HepG2 (cell line): ENCODE results near the gene TM4SF18. TPM values are rescaled to one million over a fixed set of nuclear protein-coding genes. Genes with fewer than 3 reads are reported as not detected.
A peak's percentile ranks its signal among the peaks of the same experiment; 100 is the strongest.

ENCODE experiments used
- ATAC-seq: fragments of 200-7000 bp; cut with Tn5 transposase; 3 replicates; pipeline ENCODE4 v1.9.1; 2020; ENCODE audit warnings: mild to moderate bottlenecking, moderate library complexity
- BruUV-seq: library from RNA; stranded (reverse); fragments of 400-500 nt; replicated peaks from 2 replicates; lab custom pipeline; 2021; lab: Mats Ljungman, UMichigan
- CTCF ChIA-PET: fragments of 300-600 bp; formaldehyde crosslinking; extraction: SDS; loops from one replicate; lab custom pipeline; 2021; ENCODE audit warnings: low total read pairs, inconsistent platforms, low intra/inter-chr PET ratio; lab: Yijun Ruan, JAX
- POLR2A ChIA-PET: fragments of 350-600 bp; sonication (Branson Sonifier 250); formaldehyde crosslinking; loops from one replicate; lab custom pipeline; 2020; ENCODE audit warnings: antibody characterized with exemption, inconsistent platforms; lab: Yijun Ruan, JAX
- DNase-seq: peaks from one replicate; pipeline ENCODE4 v3.0.0-alpha.2; 2015; ENCODE audit warnings: low spot score
- FAIRE-seq: peaks from 3 replicates; lab custom pipeline; 2011; peaks lifted over from hg19 to GRCh38; lab: Jason Lieb, UNC
- H2AFZ ChIP-seq: one replicate; pipeline ENCODE4 v1.6.1; 2011; ENCODE audit warnings: low read length, inconsistent platforms
- H3K27ac ChIP-seq: fragments of 300-600 bp; 3 replicates; pipeline ENCODE4 v1.8.0; 2011; ENCODE audit warnings: mixed run types, mild to moderate bottlenecking, mixed read lengths, low read length, inconsistent platforms; ENCODE audit not compliant: insufficient read depth; ENCODE audit errors: extremely low read length
- H3K27me3 ChIP-seq, 2 experiments: fragments of 200-600 bp in 1 of 2; 2 replicates in 1 of 2; 3 replicates in 1 of 2; pipeline versions ENCODE4 v1.6.0 to v1.8.0; 2011; ENCODE audit warnings: low read length in 2 of 2, mild to moderate bottlenecking in 2 of 2, moderate library complexity in 2 of 2, inconsistent platforms in 1 of 2; ENCODE audit not compliant: insufficient read depth in 2 of 2, control insufficient read depth in 1 of 2
- H3K36me3 ChIP-seq, 2 experiments: fragments of 200-600 bp in 1 of 2; replicated peaks in 1 of 2; 2 replicates in 1 of 2; 3 replicates in 1 of 2; pipeline versions ENCODE4 v1.5.1 to v1.8.0; 2011; ENCODE audit warnings: low read length in 2 of 2, inconsistent platforms in 1 of 2; ENCODE audit not compliant: insufficient read depth in 2 of 2, control insufficient read depth in 1 of 2
- H3K4me1 ChIP-seq: 2 replicates; pipeline ENCODE4 v1.5.1; 2012; ENCODE audit warnings: low read length, inconsistent platforms; ENCODE audit not compliant: insufficient read depth
- H3K4me2 ChIP-seq: 2 replicates; pipeline ENCODE4 v1.6.0; 2011; ENCODE audit warnings: low read depth, low read length, inconsistent platforms
- H3K4me3 ChIP-seq, 3 experiments: fragments of 200-600 bp in 1 of 3; sonication (generic), shearing (Covaris generic) in 1 of 3; replicated peaks in 1 of 3; 2 replicates each; pipeline ENCODE4 v1.5.1; 2011 to 2016; ENCODE audit warnings: low read length in 3 of 3, inconsistent platforms in 2 of 3, low read depth in 2 of 3, mild to moderate bottlenecking in 2 of 3, control low read depth in 1 of 3, mixed read lengths in 1 of 3; ENCODE audit not compliant: insufficient read depth in 1 of 3
- H3K79me2 ChIP-seq: one replicate; pipeline ENCODE4 v1.6.1; 2011; ENCODE audit warnings: low read length, inconsistent platforms; ENCODE audit not compliant: insufficient read depth
- H3K9ac ChIP-seq: 2 replicates; pipeline ENCODE4 v1.6.0; 2011; ENCODE audit warnings: mild to moderate bottlenecking, low read depth, low read length, inconsistent platforms; ENCODE audit not compliant: insufficient read depth
- H3K9me3 ChIP-seq: 2 replicates; pipeline ENCODE4 v1.5.1; 2012; ENCODE audit warnings: mild to moderate bottlenecking, low read length
- H4K20me1 ChIP-seq: 2 replicates; pipeline ENCODE4 v1.6.0; 2011; ENCODE audit warnings: inconsistent platforms, mild to moderate bottlenecking, low read length, moderate library complexity; ENCODE audit not compliant: insufficient read depth
- ETS1 ChIP-seq: sonication (generic); formaldehyde crosslinking; IDR thresholded peaks from 2 replicates; pipeline ENCODE4 v1.4.0; 2020; ENCODE audit warnings: missing genetic modification reagents
- GFI1 ChIP-seq: sonication (generic); formaldehyde crosslinking; IDR thresholded peaks from 2 replicates; pipeline ENCODE4 v1.5.0; 2020; ENCODE audit warnings: missing genetic modification reagents, mild to moderate bottlenecking, borderline replicate concordance
- HNF4A ChIP-seq: sonication (generic); formaldehyde crosslinking; IDR thresholded peaks from 2 replicates; pipeline ENCODE4 v1.4.0; 2020; ENCODE audit warnings: missing genetic modification reagents
- NCOR1 ChIP-seq: fragments of 200-600 bp; sonication (generic); IDR thresholded peaks from 2 replicates; pipeline ENCODE4 v1.7.0; 2017; ENCODE audit warnings: antibody characterized with exemption, low read length, borderline replicate concordance
- NR0B2 ChIP-seq: sonication (generic); formaldehyde crosslinking; IDR thresholded peaks from 2 replicates; pipeline ENCODE4 v1.4.0; 2020; ENCODE audit warnings: mild to moderate bottlenecking, missing genetic modification reagents
- NR2F1 ChIP-seq, 2 experiments: fragments of 450-650 bp in 1 of 2; formaldehyde crosslinking in 1 of 2; IDR thresholded peaks; 2 replicates each; pipeline versions ENCODE4 v1.5.0 to v1.6.1; 2016 to 2020; ENCODE audit warnings: mild to moderate bottlenecking in 1 of 2, missing compliant biosample characterization in 1 of 2, missing genetic modification reagents in 1 of 2, moderate library complexity in 1 of 2
- NR2F6 ChIP-seq, 2 experiments: IDR thresholded peaks; 2 replicates each; pipeline ENCODE4 v1.6.1; 2016; ENCODE audit warnings: antibody characterized with exemption in 1 of 2, mild to moderate bottlenecking in 1 of 2
- PRPF4 ChIP-seq: fragments of 200-400 bp; formaldehyde crosslinking; IDR thresholded peaks from 2 replicates; pipeline ENCODE4 v1.6.1; 2016; ENCODE audit warnings: low read length, low read depth; ENCODE audit not compliant: poor library complexity, severe bottlenecking
- SRF ChIP-seq: IDR thresholded peaks from 2 replicates; pipeline ENCODE4 v1.6.1; 2011; ENCODE audit warnings: mild to moderate bottlenecking, low read depth, low read length, moderate library complexity
- XRCC5 ChIP-seq: fragments of 200-400 bp; formaldehyde crosslinking; optimal IDR thresholded peaks from 2 replicates; pipeline ENCODE3; 2017; ENCODE audit warnings: mild to moderate bottlenecking, low read length
- ZFP82 ChIP-seq: sonication (generic); formaldehyde crosslinking; IDR thresholded peaks from 2 replicates; pipeline ENCODE4 v1.5.1; 2020; ENCODE audit warnings: mild to moderate bottlenecking, missing genetic modification reagents, borderline replicate concordance
- WGBS: methylation state at CpG from one replicate; pipeline ENCODE4 v1.1.6; 2017; ENCODE audit warnings: low lambda C conversion rate; 5-methylcytosine and 5-hydroxymethylcytosine counted together
- in situ Hi-C: cut with HindIII; loops from 2 replicates; pipeline ENCODE4 v1.10.0; 2017; ENCODE audit warnings: low pct_unique_long_range_greater_than_20kb; ENCODE audit not compliant: extremely low pct_ligation_motif_present
- intact Hi-C: fragments of 100-400 bp; cut with micrococcal nuclease; formaldehyde crosslinking; loops from one replicate; pipeline ENCODE4 v1.10.0; 2022; ENCODE audit not compliant: unreplicated experiment
- polyA plus RNA-seq, 8 experiments: library from polyadenylated mRNA; depleted of rRNA in 3 of 8; stranded (reverse) in 7 of 8; unstranded in 1 of 8; fragments of >200 nt; fragmentation: Illumina TruSeq in 4 of 8; extraction: Trizol in 4 of 8; gene quantifications; 2 replicates each; pipeline versions ENCODE4 v1.2.1 to v1.2.3, GENCODE V29; 2011 to 2016; ENCODE audit warnings: low read depth in 4 of 8, missing spikeins in 1 of 8, mixed read lengths in 1 of 8; ENCODE audit not compliant: insufficient read depth in 1 of 8
- total RNA-seq, 5 experiments: library from RNA; depleted of rRNA; stranded (reverse); fragments of >200 nt; fragmentation: Illumina TruSeq; extraction: Trizol; gene quantifications; 2 replicates each; pipeline ENCODE4 v1.2.3, GENCODE V29; 2016; ENCODE audit warnings: low read depth in 1 of 5

The TM4SF18 gene
- total and polyA plus RNA-seq, 2 of the 13 experiments (the other 11 are each of a cell fraction or from before 2014, with no cell fraction given), result 0.15 TPM; not detected in 1

GRCh38 chr3:149317072-149317471, 16.4 kb downstream of the TM4SF18 start:
- CTCF ChIA-PET, result no interaction called here
- DNase-seq (no peak), FAIRE-seq (no peak), ATAC-seq (no peak)
- no peaks in the 10 kb centered on the region for H3K79me2 ChIP-seq
- POLR2A ChIA-PET, result no interaction called here
- H3K27me3 ChIP-seq, result no peaks in the 10 kb centered on the region
- H2AFZ ChIP-seq, result no peak overlapping the region
- intact Hi-C loops, result no loop called here
- no peak overlapping the region for H3K9ac ChIP-seq
- 100% methylated on average over 1 of the region's 1 CpG for WGBS
- no peaks in the 10 kb centered on the region for H3K36me3 ChIP-seq
- no TSS peak for BruUV-seq
- no peak overlapping the region for H3K4me2 ChIP-seq
- peaks cover 58% of the 10 kb centered on the region for H3K4me1 ChIP-seq
- no peak overlapping the region for H3K27ac ChIP-seq
- 0 out of 2 replicates have a peak, but pooled peaks have one; percentile 27 for TF ChIP-seq GFI1
- peak; percentile 79 for TF ChIP-seq SRF
- no peak for TF ChIP-seq ZFP82
- no peak for TF ChIP-seq PRPF4
- no peak for TF ChIP-seq ETS1 (CRISPR knock-in tag)
- peak; percentile 43; the same call in 1 of the 2 replicates for TF ChIP-seq HNF4A
- TF ChIP-seq NCOR1, result peak; percentile 38; the same call in 1 of the 2 replicates
- TF ChIP-seq NR2F1 (CRISPR knock-in tag; IDR thresholded peaks at IDR 0.05), result peak in 1 of 2 experiments; percentile 43; a peak in 1 of 4 replicates
- peak; percentile 59; the same call in 1 of the 2 replicates for TF ChIP-seq NR2F6 (IDR thresholded peaks at IDR 0.05)
- peak; percentile 29; the same call in 1 of the 2 replicates for TF ChIP-seq NR2F6 (CRISPR knock-in tag; IDR thresholded peaks at IDR 0.05)
- TF ChIP-seq XRCC5, result no peak
- TF ChIP-seq NR0B2 (CRISPR knock-in tag), result no peak
- no peak overlapping the region for H3K4me3 ChIP-seq
- in situ Hi-C loops, result no loop called here
- no peaks in the 10 kb centered on the region for H4K20me1 ChIP-seq
- no peaks in the 10 kb centered on the region for H3K9me3 ChIP-seq
